GM12878 (cell line): ENCODE measurements around the gene LRP1B. TPM values are rescaled to one million over a fixed set of nuclear protein-coding genes. Genes with fewer than 3 reads are reported as not detected.

Experiments used
- ATAC-seq: fragments of 200-7000 bp; cut with Tn5 transposase; 3 replicates; pipeline ENCODE4 v1.9.1; 2020; ENCODE audit warnings: mild to moderate bottlenecking, moderate library complexity
- BruUV-seq: library from RNA; stranded (reverse); fragments of 400-500 nt; replicated peaks from 2 replicates; lab custom pipeline; 2021; lab: Mats Ljungman, UMichigan
- CTCF ChIA-PET: fragments of 300-600 bp; sonication (Branson Sonifier 250); formaldehyde crosslinking; extraction: SDS; loops from one replicate; lab custom pipeline; 2021; ENCODE audit warnings: inconsistent platforms; lab: Yijun Ruan, JAX
- POLR2A ChIA-PET: fragments of 350-600 bp; formaldehyde crosslinking; extraction: SDS; loops from one replicate; lab custom pipeline; 2021; ENCODE audit warnings: inconsistent platforms; lab: Charles Lee
- RAD21 ChIA-PET: fragments of 300-600 bp; sonication (Branson Sonifier 250); formaldehyde crosslinking; loops from one replicate; lab custom pipeline; 2023; ENCODE audit warnings: antibody characterized with exemption; ENCODE audit not compliant: unreplicated experiment; lab: Charles Lee
- SMC1A ChIA-PET: fragments of 300-600 bp; sonication (Branson Sonifier 250); formaldehyde crosslinking; loops from one replicate; lab custom pipeline; 2023; ENCODE audit not compliant: unreplicated experiment, uncharacterized antibody; lab: Charles Lee
- DNase-seq: peaks from one replicate; pipeline ENCODE4 v3.0.0-alpha.2; 2011; ENCODE audit warnings: low read depth, low spot score
- FAIRE-seq: peaks from 3 replicates; lab custom pipeline; 2011; peaks lifted over from hg19 to GRCh38; lab: Jason Lieb, UNC
- H2AFZ ChIP-seq: 2 replicates; pipeline ENCODE4 v1.6.0; 2011; ENCODE audit warnings: low read depth, low read length, control low read depth; ENCODE audit not compliant: control insufficient read depth
- H3K27ac ChIP-seq: 2 replicates; pipeline ENCODE4 v1.5.1; 2011; ENCODE audit warnings: control low read depth; ENCODE audit not compliant: control insufficient read depth, insufficient read depth
- H3K27me3 ChIP-seq, 2 experiments: replicated peaks in 1 of 2; 2 replicates each; pipeline versions ENCODE4 v1.6.0 to v1.6.1; 2011; ENCODE audit warnings: low read length in 1 of 2; ENCODE audit not compliant: control insufficient read depth in 2 of 2, insufficient read depth in 2 of 2
- H3K36me3 ChIP-seq, 2 experiments: 2 replicates each; pipeline ENCODE4 v1.5.1; 2011; ENCODE audit warnings: low read length in 1 of 2; ENCODE audit not compliant: control insufficient read depth in 2 of 2, insufficient read depth in 2 of 2
- H3K4me1 ChIP-seq: 2 replicates; pipeline ENCODE4 v1.6.1; 2011; ENCODE audit warnings: mild to moderate bottlenecking, low read length, moderate library complexity, mixed read lengths; ENCODE audit not compliant: control insufficient read depth, insufficient read depth
- H3K4me2 ChIP-seq: 2 replicates; pipeline ENCODE4 v1.6.0; 2011; ENCODE audit warnings: control low read depth; ENCODE audit not compliant: control insufficient read depth, insufficient read depth
- H3K4me3 ChIP-seq: fragments of 200-600 bp; sonication (generic); 2 replicates; pipeline ENCODE4 v1.5.1; 2016
- H3K79me2 ChIP-seq: 2 replicates; pipeline ENCODE4 v1.6.0; 2011; ENCODE audit warnings: low read length; ENCODE audit not compliant: control insufficient read depth, insufficient read depth
- H3K9ac ChIP-seq: 2 replicates; pipeline ENCODE4 v1.8.0; 2011; ENCODE audit warnings: low read length, control low read depth, mixed read lengths; ENCODE audit not compliant: control insufficient read depth, insufficient read depth
- H3K9me3 ChIP-seq: replicated peaks from 3 replicates; pipeline ENCODE4 v1.5.1; 2011; ENCODE audit warnings: mild to moderate bottlenecking, low read length; ENCODE audit not compliant: control insufficient read depth, insufficient read depth
- H4K20me1 ChIP-seq: 2 replicates; pipeline ENCODE4 v1.6.0; 2011; ENCODE audit not compliant: control insufficient read depth, insufficient read depth
- BCL3 ChIP-seq: IDR thresholded peaks from 2 replicates; pipeline ENCODE4 v1.6.1; 2011; ENCODE audit warnings: borderline replicate concordance, low read depth, mild to moderate bottlenecking, moderate library complexity, low read length; ENCODE audit not compliant: insufficient read depth, poor library complexity, severe bottlenecking
- BCLAF1 ChIP-seq: fragments of 450-650 bp; IDR thresholded peaks from 2 replicates; pipeline ENCODE4 v1.6.1; 2017; ENCODE audit warnings: antibody characterized with exemption, mild to moderate bottlenecking, moderate library complexity
- CTCF ChIP-seq, 3 experiments: IDR thresholded peaks in 2 of 3; conservative IDR thresholded peaks in 1 of 3; 2 replicates each; pipeline ENCODE4 v1.5.1; 2011; ENCODE audit warnings: low read depth in 3 of 3, low read length in 3 of 3, mild to moderate bottlenecking in 3 of 3, control low read depth in 2 of 3, moderate library complexity in 2 of 3, inconsistent platforms in 1 of 3, mixed read lengths in 1 of 3; ENCODE audit not compliant: control insufficient read depth in 2 of 3, insufficient read depth in 1 of 3; ENCODE audit errors: extremely low read depth in 1 of 3
- IRF3 ChIP-seq: fragments of 450-650 bp; IDR thresholded peaks from 2 replicates; pipeline ENCODE4 v1.6.1; 2014; ENCODE audit warnings: mild to moderate bottlenecking
- JUNB ChIP-seq: IDR thresholded peaks from 2 replicates; pipeline ENCODE4 v1.6.1; 2016; ENCODE audit warnings: antibody characterized with exemption, mild to moderate bottlenecking
- KLF5 ChIP-seq: fragments of 450-650 bp; IDR thresholded peaks from 2 replicates; pipeline ENCODE4 v1.6.1; 2014; ENCODE audit warnings: mild to moderate bottlenecking; ENCODE audit not compliant: partially characterized antibody
- MTA2 ChIP-seq: fragments of 450-650 bp; IDR thresholded peaks from 2 replicates; pipeline ENCODE4 v1.6.1; 2016; ENCODE audit warnings: low read depth, mild to moderate bottlenecking, moderate library complexity
- POLR2A ChIP-seq: IDR thresholded peaks from 2 replicates; pipeline ENCODE4 v1.6.1; 2011; ENCODE audit warnings: low read depth, mild to moderate bottlenecking, low read length
- SMAD1 ChIP-seq: fragments of 450-650 bp; IDR thresholded peaks from 2 replicates; pipeline ENCODE4 v1.6.1; 2018; ENCODE audit warnings: mild to moderate bottlenecking, low read depth; ENCODE audit not compliant: partially characterized antibody
- SMARCA5 ChIP-seq: fragments of 450-650 bp; IDR thresholded peaks from 2 replicates; pipeline ENCODE4 v1.6.1; 2017; ENCODE audit warnings: mild to moderate bottlenecking
- SP1 ChIP-seq: IDR thresholded peaks from one replicate; pipeline ENCODE4 v1.6.1; 2011; ENCODE audit warnings: low read depth, low read length
- SUPT20H ChIP-seq: IDR thresholded peaks from 2 replicates; pipeline ENCODE4 v1.6.1; 2011; ENCODE audit warnings: low read depth, mild to moderate bottlenecking, low read length, moderate library complexity, borderline replicate concordance; ENCODE audit not compliant: control insufficient read depth
- TAF1 ChIP-seq: IDR thresholded peaks from 2 replicates; pipeline ENCODE4 v1.6.1; 2011; ENCODE audit warnings: mild to moderate bottlenecking, low read depth, low read length, borderline replicate concordance
- ZBED1 ChIP-seq: IDR thresholded peaks from 2 replicates; pipeline ENCODE4 v1.6.1; 2016; ENCODE audit warnings: borderline replicate concordance
- ZZZ3 ChIP-seq: IDR thresholded peaks from 2 replicates; pipeline ENCODE4 v1.6.1; 2011; ENCODE audit warnings: low read depth; ENCODE audit not compliant: control insufficient read depth, insufficient read length
- WGBS: methylation state at CpG from one replicate; pipeline ENCODE4 v1.1.6; 2016; ENCODE audit warnings: low lambda C conversion rate; ENCODE audit not compliant: insufficient replicate concordance, insufficient coverage; ENCODE audit errors: missing lambda C conversion rate; 5-methylcytosine and 5-hydroxymethylcytosine counted together
- in situ Hi-C: fragments of 300-500 bp; cut with MboI; formaldehyde crosslinking; loops from 9 replicates; pipeline ENCODE4 v1.14.3; 2018; ENCODE audit warnings: mixed read lengths
- intact Hi-C: fragments of 100-400 bp; cut with micrococcal nuclease; formaldehyde crosslinking; loops from one replicate; pipeline ENCODE4 v1.14.2; 2022; ENCODE audit not compliant: unreplicated experiment
- polyA plus RNA-seq, 11 experiments: library from polyadenylated mRNA; depleted of rRNA in 4 of 11; unstranded in 6 of 11; stranded (reverse) in 5 of 11; fragments of >200 nt; fragmentation: Nextera tagmentation in 4 of 11; fragmentation: Illumina TruSeq in 1 of 11; extraction: Ambion mirVana in 4 of 11; extraction: Trizol in 1 of 11; gene quantifications; 1 replicate in 1 of 11; 2 replicates in 10 of 11; pipeline versions ENCODE4 v1.2.1 to v1.2.3, GENCODE V29; 2011 to 2016; ENCODE audit warnings: inconsistent platforms in 2 of 11, missing spikeins in 2 of 11, low read depth in 1 of 11
- total RNA-seq, 4 experiments: library from RNA; depleted of rRNA in 3 of 4; stranded (reverse); fragments of >200 nt in 3 of 4; fragmentation: Illumina TruSeq in 1 of 4; extraction: Trizol in 1 of 4; gene quantifications; 2 replicates each; pipeline versions ENCODE4 v1.2.1 to v1.2.3, GENCODE V29; 2013 to 2021

Gene LRP1B
- total and polyA plus RNA-seq, 10 of the 15 experiments (the other 5 are each of a cell fraction or from before 2014, with no cell fraction given) = under 0.01 to 0.06 (median 0.03) TPM; not detected in 5

GRCh38 chr2:142042536-142043199, 88.1 kb downstream of the LRP1B start:
- intact Hi-C loops (no loop called here), in situ Hi-C loops (no loop called here)
- CTCF ChIA-PET = no interaction called here
- no peaks in the 10 kb centered on the region for H4K20me1 ChIP-seq
- RAD21 ChIA-PET = no interaction called here
- H3K36me3 ChIP-seq = no peaks in the 10 kb centered on the region
- no peak overlapping the region for H3K27ac ChIP-seq
- ATAC-seq (no peak), FAIRE-seq (no peak), DNase-seq (no peak)
- no peaks in the 10 kb centered on the region for H3K79me2 ChIP-seq
- no peak overlapping the region for H3K4me3 ChIP-seq
- no peaks in the 10 kb centered on the region for H3K9me3 ChIP-seq
- H3K4me2 ChIP-seq = no peak overlapping the region
- 0% methylated on average over 1 of the region's 1 CpG for WGBS
- H2AFZ ChIP-seq = no peak overlapping the region
- no peaks in the 10 kb centered on the region for H3K4me1 ChIP-seq
- no peaks in the 10 kb centered on the region for H3K27me3 ChIP-seq
- no peak overlapping the region for H3K9ac ChIP-seq
- SMC1A ChIA-PET = no interaction called here
- POLR2A ChIA-PET = no interaction called here
- BruUV-seq = no TSS peak
- TF ChIP-seq SUPT20H (no peak), BCLAF1 (no peak), SMAD1 (no peak), CTCF (IDR thresholded peaks at IDR 0.05 in 2 of 3, conservative IDR thresholded peaks at IDR 0.05 in 1 of 3; ENCODE audit: control insufficient read depth in 2 of 3, extremely low read depth in 1 of 3, insufficient read depth in 1 of 3, low read depth in 3 of 3, low read length in 3 of 3) (no peak), POLR2A (no peak), IRF3 (no peak), TAF1 (no peak), JUNB (no peak), KLF5 (no peak), ZBED1 (no peak), ZZZ3 (no peak), SP1 (no peak), BCL3 (no peak), SMARCA5 (no peak), MTA2 (no peak)
